ENCODE measurements around the gene SNX11.
"Not testable (repeated sequence)": the region's sequence is repeated elsewhere in the genome, so short reads cannot be mapped to it uniquely, and the experiment has no call there.

Gene SNX11, protein sequence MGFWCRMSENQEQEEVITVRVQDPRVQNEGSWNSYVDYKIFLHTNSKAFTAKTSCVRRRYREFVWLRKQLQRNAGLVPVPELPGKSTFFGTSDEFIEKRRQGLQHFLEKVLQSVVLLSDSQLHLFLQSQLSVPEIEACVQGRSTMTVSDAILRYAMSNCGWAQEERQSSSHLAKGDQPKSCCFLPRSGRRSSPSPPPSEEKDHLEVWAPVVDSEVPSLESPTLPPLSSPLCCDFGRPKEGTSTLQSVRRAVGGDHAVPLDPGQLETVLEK

DNA sequence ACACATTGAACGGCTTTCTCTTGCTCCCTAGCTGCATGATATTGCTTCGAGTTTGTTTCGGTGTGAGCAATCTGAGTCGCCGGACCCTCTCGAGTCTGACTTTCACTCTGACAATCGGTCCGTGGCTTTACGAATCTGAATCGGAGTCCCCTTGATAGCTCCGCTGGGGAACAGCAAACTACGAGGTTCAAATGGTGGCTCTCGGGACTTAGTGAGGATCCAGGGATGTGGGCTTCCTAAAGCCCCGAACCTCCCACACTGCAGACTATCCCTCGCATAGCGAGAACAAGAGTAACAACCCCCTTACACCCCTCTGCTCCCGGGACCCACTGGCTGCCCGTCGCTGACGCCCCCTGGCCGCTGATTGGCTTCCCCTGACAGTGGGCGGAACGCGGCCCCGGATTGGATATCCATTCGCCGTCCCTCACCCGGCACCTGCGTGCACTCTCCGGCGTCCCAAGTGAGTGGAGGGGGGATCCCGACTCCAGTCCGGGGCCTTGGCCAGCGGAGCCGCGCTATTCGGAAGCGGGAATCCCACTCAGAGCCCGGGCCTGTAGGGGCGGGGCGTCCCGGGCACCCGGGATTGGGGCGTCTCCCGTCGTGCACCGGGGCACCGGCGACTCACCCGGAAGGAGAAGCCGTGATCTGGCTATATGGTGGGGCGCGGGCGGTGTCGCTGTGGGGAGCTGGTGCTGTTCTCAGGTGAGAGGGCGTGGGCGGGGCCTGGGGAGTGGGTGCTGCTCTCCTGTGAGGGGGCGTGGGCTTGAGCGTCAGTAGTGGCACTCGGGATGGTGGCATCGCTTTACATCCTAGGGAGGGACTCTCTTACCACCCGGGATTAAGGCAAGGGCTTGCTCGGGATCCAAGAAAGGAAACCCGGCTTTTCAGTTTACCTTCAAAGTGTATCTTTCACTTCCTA lies at the start of gene SNX11:
Gene SNX11 (plus strand): TSS at position 630 of the 919 bp plus-strand sequence. CDS start 4,278 bp downstream, outside the sequence.
- DNase-seq: peak; percentile 94

DNA sequence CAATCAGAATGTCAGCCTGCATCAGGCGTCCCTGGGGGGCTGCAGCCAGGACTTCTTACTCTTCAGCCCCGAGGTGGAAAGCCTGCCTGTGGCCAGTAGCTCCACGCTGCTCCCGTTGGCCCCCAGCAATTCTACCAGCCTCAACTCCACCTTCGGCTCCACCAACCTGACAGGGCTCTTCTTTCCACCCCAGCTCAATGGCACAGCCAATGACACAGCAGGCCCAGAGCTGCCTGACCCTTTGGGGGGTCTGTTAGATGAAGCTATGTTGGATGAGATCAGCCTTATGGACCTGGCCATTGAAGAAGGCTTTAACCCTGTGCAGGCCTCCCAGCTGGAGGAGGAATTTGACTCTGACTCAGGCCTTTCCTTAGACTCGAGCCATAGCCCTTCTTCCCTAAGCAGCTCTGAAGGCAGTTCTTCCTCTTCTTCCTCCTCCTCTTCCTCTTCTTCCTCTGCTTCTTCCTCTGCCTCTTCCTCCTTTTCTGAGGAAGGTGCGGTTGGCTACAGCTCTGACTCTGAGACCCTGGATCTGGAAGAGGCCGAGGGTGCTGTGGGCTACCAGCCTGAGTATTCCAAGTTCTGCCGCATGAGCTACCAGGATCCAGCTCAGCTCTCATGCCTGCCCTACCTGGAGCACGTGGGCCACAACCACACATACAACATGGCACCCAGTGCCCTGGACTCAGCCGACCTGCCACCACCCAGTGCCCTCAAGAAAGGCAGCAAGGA lies 49.0 kb upstream of the SNX11 start:
- DNase-seq: no peak

DNA sequence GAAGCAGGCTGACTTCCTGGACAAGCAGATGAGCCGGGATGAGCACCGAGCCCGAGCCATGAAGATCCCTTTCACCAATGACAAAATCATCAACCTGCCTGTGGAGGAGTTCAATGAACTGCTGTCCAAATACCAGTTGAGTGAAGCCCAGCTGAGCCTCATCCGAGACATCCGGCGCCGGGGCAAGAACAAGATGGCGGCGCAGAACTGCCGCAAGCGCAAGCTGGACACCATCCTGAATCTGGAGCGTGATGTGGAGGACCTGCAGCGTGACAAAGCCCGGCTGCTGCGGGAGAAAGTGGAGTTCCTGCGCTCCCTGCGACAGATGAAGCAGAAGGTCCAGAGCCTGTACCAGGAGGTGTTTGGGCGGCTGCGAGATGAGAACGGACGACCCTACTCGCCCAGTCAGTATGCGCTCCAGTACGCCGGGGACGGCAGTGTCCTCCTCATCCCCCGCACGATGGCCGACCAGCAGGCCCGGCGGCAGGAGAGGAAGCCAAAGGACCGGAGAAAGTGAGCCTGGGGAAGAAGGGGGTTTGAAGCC lies 48.4 kb upstream of the SNX11 start:
- no peak for DNase-seq

DNA sequence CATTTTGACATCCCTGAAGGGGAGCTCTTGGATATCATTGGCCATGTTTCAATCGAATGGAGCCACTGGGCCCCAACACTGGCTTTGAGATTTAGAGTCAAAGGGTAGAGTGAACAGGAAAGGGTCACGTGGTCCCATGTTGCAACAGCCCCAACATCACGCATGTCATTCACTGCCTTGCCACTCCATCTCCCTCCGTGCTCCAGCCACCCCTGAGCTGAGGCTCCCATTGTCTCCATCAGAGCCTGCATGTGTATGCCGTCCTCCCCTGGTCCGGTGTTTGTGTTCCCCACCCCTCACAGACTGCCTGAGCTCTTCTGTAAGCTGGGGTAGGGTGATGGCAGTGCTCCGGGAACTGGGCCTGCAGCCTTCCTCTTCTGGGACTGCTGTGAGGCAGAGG lies 47.3 kb upstream of the SNX11 start:
- no peak for DNase-seq

DNA sequence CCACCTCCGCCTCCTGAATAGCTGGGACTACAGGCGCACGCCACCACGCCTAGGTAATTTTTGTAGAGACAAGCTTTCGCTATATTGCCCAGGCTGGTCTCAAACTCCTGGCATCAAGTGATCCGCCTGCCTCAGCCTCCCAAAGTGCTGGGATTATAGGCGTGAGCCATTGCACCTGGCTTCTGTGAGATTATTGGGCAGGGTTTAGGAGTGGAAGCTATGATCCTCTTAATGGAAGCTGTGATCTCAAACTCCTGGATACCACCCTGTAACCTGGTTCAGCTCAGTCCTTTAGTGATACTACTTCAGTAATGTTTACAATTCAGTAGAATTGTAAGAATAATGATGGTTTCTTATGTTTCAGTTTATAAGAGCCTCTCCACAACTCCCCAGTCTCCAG lies 45.3 kb upstream of the SNX11 start:
- DNase-seq: no peak

DNA sequence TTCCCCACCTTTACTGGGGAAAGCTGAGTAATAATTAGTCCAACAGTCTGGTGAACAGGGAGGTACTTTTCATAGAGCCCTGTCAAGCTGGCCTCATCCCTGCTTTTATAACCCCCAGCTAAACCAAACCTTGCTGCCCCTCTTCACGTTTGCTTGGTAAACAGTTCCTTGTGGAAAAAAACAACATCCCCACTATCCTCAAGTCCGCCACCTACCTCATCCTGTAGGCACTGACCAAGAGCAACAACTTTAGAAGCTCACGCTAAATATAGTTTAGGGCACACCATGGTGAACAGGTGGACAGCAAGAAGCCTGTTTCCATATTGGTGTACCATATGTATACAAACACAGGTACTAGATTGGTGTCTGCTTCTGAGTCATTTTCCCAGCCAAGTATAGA lies 42.9 kb upstream of the SNX11 start:
- DNase-seq: no peak

DNA sequence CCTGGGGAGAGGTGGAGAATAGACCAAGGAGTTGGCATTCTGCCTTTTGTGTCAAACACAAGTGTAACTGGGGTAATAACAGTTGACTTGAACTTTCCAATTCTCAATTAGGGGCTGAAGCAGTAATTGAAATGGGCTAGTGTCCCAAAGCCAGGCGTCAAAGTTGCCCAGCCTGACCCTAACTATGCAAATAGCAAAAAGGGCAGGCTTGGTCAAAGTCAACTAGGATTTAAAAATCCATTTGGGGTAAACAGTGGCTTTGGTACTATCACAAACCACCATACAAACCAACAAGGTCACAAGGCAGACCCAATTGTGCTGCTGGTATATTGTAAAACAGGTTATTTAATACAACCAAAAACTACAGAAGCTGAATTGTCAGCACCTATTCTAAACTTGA lies 41.4 kb upstream of the SNX11 start:
- no peak for DNase-seq

DNA sequence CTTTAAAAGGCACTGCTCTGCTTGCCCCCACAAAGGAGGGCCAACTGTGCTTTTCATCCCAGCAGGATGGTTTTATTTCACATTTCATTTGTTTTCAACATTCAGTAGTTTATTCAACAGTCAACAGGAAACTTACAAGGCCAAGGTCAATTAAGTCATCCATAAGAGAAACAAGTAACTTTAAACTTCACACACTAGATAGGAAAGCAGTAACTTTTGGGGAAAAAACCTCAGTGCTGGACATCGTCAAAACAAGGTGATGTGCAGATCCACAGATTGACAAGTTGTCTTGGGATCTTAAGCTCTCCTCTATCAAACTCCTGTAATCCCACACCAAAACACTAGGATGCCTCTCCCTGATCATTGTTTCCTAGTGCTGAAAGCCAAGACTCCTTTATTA lies 40.9 kb upstream of the SNX11 start:
- DNase-seq: no peak

DNA sequence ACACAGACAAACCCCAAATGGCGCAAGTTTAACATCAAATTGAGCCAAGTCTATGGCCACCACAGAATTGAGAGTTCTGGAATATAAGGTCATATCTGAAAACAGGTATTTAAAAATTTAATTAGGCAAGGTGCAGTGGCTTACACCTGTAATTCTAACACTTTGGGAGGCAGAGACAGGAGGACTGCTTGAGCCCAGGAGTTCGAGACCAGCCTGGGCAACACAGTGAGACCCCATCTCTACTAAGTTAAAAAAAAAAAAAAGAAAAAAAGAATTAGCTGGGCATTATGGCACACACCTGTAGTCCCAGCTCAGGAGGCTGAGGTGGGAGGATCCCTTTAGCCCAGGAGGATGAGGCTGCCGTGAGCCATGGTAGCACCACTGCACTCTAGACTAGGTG lies 40.3 kb upstream of the SNX11 start:
- DNase-seq: no peak

DNA sequence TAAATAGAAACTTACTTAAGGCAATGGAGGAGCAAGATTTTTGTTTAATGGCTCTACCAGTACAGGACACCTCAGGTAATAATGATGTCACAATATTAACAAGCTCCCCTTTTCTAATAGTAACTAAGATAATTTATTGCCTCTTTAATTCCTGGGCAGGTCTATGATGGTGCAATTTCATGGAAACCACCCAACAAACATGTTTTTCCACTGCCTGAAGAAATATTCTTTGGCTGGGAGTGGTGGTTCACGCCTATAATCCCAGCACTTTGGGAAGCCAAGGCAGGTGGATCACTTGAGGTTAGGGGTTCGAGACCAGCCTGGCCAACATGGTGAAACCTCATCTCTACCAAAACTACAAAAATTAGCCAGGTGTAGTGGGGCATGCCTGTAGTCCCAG lies 39.8 kb upstream of the SNX11 start:
- DNase-seq: not testable (repeated sequence)

DNA sequence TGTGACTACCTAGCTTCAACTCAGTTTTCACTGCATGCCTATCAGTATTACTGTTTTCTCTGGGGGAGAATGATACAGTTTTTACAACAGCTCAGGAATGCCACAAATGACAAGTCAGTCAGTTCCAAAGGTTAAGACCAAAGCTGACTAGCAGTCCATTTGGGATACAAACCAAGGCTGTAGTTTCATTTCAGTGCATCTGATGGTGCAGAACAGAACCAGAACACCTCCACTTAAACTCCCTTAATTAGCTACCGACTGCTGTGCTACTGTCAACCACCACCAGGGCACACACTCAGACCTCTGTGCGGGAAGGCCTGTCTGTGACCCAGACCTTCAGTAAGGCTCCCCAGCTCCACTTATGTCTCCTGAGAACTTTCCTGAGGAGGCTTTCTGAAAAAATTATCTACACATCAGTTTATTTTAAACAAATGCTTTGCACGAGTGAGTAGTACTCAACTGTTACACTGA lies 39.0 kb upstream of the SNX11 start:
- DNase-seq: peak; percentile 32

DNA sequence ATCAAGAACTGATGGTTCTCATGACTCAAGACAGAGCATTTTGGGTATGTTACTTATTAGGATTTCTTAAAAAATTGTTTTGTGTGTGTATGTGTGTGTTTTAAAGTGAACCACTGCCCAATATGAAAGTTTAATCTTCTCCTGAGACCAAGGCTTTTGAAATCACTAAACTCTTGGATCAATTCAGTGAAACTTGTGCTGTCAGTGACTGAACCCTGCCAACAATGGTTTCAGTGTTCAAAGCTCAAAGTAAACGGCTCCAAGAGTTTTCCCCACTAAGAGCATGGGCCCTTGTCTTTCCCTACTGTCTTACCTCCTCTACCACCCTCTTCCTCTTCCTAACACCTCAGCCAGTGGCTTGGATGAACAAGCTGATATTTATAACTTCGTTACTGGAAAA lies 37.4 kb upstream of the SNX11 start:
- DNase-seq: no peak

DNA sequence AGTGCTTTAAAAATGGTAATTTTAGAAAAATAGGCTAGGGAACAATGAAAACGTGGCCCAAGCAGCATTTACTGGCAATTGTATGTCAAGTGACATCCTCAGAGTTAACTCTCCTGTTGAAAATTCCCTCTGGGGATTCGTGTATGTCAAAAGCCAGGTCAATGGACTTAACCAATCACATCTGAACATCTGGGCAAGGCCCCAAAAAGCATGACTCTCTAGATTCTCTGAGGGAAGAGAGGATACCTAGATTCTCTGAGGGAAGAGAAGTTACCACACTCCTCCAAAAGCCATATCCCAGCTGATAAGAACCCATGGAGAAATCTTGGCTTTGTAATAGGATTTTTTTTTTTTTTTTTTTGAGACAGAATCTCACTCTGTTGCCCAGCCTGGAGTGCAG lies 35.9 kb upstream of the SNX11 start:
- DNase-seq: no peak

DNA sequence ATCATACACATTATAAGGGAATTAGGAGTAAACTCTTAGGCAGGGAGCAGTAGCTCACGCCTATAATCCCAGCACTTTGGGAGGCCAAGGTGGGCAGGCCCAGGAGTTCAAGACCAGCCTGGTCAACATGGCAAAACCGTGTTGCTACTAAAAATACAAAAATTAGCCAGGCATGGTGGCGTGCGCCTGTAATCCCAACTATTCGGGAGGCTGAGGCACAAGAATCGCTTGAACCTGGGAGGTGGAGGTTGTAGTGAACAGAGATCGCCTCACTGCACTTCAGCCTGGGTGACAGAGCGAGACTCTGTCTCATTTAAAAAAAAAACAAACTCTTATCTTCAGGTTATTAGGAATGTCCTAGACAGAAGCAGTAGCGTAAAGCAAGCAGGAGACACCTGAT lies 34.8 kb upstream of the SNX11 start:
- DNase-seq: not testable (repeated sequence)

DNA sequence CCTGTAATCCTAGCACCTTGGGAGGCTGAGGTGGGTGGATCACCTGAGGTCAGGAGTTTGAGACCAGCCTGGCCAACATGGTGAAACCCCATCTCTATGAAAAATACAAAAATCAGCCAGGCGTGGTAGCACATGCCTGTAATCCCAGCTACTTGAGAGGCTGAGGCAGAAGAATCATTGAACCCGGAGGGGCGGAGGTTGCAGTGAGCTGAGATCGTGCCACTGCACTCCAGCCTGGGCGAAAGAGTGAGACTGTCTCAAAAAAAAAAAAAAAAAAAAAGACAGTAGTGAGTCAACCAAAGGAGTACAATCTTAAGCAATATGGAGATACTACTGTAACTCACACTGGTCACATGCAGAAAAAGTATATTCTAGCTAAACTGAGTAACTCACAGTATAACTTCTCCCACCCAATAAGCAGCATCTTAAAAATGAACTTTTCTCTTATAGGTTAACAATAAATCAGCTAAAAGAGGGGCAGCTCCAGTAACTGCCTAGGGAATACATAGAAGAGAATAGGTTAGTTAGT lies 33.9 kb upstream of the SNX11 start:
- not testable (repeated sequence) for DNase-seq

DNA sequence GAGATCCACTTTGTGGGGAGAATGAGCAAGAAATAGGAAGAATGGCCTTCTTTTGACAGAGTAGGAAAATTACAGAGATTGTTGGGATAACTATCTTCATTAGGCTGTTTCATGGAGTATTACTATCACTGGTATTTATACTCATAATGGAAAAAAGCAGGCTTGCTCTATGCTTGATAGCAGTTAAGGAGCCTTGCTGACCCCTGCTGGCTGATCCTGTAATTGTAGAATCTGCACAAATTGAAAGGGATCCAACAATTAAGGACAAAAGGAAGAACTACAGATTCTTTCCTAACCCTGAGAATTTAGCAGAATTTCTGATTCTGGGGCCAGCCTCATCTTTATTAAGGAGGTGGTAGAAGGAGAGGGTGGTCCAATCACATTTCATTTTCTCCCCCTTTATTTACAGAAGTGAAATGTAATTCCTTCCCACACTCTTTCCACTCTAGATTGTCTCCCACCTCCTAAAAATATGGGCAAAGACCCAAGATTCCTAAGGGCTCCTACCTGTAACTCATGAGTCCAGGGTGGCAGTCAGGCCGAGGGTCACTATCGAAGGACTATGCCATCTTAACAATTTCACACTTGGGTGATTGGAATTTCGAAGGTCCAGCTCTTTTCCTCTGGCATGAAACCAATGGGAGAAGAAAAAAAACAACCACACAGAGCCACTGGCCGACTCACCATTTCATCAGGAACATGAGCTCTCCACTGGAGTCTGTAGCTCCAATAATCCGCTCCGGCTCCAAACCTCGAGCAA lies 33.1 kb upstream of the SNX11 start:
- DNase-seq: peak; percentile 82

DNA sequence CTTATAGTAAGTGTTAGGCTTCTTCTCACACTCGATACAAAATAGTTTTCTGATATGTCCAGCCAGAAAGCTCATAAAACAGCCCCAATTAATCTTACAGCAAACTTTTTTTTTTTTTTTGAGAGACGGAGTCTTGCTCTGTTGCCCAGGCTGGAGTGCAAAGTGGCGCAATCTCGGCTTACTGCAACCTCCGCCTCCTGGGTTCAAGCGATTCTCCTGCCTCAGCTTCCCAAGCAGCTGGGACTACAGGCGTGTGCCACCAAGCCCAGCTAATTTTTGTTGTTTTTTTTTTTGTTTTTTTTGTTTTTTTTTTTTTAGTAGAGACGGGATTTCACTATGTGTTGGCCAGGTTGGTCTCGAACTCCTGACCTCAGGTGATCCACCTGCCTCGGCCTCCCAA lies 30.4 kb upstream of the SNX11 start:
- DNase-seq: not testable (repeated sequence)

DNA sequence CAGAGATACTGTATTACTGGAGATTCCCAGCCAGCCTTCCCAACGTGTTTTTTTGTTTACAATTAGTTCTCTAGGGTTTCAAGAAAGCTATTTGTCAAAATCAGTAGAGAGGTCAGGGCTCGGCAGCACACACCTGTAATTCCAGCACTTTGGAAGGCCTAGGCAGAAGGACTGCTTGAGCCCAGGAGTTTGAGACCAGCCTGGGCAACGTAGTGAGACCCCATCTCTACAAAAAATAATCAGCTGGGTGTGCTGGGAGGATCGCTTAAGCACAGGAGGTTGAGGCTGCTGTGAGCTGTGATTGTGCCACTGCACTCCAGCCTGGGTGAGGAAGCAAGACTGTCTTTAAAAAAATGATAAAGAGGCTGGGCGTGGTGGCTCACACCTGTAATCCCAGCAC lies 25.7 kb upstream of the SNX11 start:
- DNase-seq: no peak

DNA sequence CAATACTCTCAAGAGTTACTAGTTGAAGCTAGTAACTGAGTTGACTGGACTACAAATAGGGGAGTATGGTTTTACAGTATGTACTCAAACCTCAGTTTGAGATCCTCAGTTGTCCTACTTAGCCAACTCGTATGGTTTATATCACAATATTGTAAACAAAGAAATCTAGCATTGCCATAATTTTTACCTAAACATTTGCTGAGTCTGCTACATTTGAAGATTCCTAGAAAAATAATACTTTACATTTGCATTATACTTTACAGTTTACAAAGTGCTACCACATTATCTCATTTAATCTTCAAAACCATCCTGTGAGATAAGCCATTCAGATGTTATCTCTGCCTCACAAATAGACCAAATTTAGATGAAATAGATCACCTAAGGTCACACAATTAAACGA lies 22.6 kb upstream of the SNX11 start:
- no peak for DNase-seq

DNA sequence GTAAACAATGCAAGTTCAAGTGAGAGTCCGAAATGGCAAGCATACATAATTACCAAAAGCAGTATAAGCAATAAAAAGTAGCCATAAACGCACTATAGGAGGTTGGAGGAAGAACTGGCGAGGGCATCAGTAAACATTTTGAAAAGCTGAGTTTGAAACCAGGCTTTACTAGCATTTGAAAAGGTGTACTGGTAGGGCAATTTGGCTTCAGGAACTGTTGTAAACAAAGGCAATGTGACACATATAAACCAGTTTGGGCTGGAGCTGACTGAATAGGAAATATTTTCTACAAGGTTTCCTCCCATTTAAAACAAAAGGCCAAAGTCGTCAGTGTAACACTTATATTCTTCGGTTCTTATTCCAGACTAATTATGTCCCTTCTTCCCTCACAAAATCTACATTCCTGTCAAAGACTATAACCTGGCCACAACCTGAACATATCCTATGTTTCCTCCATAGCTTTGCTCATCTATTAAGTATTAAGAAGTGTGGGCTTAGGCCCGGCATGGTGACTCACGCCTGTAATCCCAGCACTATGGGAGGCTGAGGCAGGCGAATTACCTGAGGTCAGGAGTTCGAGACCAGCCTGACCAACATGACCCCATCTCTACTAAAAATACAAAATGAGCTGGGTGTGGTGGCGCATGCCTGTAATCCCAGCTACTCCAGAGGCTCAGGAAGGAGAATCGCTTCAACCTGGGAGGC lies 14.1 kb upstream of the SNX11 start:
- DNase-seq: no peak

DNA sequence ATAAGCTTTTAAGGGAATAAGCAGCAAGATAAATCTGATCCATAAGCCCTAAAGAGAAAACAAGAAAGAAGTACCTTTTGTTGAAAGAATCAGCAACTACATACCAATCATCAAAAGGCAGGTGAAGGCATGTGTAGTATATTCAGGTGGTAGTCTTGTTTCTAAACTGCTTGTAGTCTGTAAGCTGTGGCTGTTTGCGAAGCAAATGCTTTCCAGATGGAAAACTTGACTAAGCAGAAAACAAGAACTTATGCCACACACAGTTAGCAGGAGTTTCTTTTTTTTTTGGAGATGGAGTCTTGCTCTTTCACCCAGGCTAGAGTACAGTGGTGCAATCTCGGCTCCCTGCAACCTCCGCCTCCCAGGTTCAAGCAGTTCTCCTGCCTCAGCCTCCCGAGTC lies 12.0 kb upstream of the SNX11 start:
- no peak for DNase-seq
